A549 treated with DMSO at 1 μM for 4 hours (cell line): ENCODE measurements around the gene ARHGEF37. TPM values are rescaled to one million over a fixed set of nuclear protein-coding genes. Genes with fewer than 3 reads are reported as not detected.

ENCODE experiments used
- total RNA-seq: library from RNA; stranded (reverse); fragments of 200-300 nt; extraction: Qiagen RNA extraction; gene quantifications from 5 replicates; pipeline ENCODE4 v1.2.3, GENCODE V29; 2022; ENCODE audit warnings: low read depth

The ARHGEF37 gene
- 0.73 to 1.3 TPM (median 0.89 TPM) in 5 replicates for total RNA-seq

GRCh38 chr5:149581192-149581861 is at the start of gene ARHGEF37:
Gene ARHGEF37, plus strand, starts transcription at chr5:149581498. Its CDS starts 16,272 bp downstream, at chr5:149597770.

GRCh38 chr5:149551227-149552037 is 29.9 kb upstream of the ARHGEF37 start, which contains the start of gene CSNK1A1:
Gene CSNK1A1, minus strand, starts transcription at chr5:149551439. Its CDS starts 475 bp downstream, at chr5:149550964.

Other genes with a start within 250 kb of the ARHGEF37 start
- gene GRPEL2, start 236.0 kb upstream of the ARHGEF37 start, total RNA-seq = 7.8 to 10.0 TPM (median 9.1 TPM) in 5 replicates
- gene PCYOX1L, start 223.5 kb upstream of the ARHGEF37 start, total RNA-seq = 1.9 to 2.9 TPM (median 2.9 TPM) in 5 replicates
- gene IL17B, start 202.2 kb upstream of the ARHGEF37 start, total RNA-seq = not detected in 5 replicates
- 116 to 142 TPM (median 122 TPM) in 5 replicates for gene CSNK1A1, start 30.1 kb upstream of the ARHGEF37 start, total RNA-seq
- gene PPARGC1B, start 148.8 kb downstream of the ARHGEF37 start, total RNA-seq = 2.6 to 3.6 TPM (median 3.0 TPM) in 5 replicates